Choroid plexus epithelial cell (primary cell): ENCODE measurements around the gene SMIM12.
A peak's percentile ranks its signal among the peaks of the same experiment; 100 is the strongest.

ENCODE experiments used
- DNase-seq: peaks from one replicate; pipeline ENCODE4 v3.0.0-alpha.2; 2010; ENCODE audit warnings: low read depth
- H3K4me3 ChIP-seq: 2 replicates; pipeline ENCODE4 v1.5.1; 2011; ENCODE audit warnings: low read depth, mild to moderate bottlenecking, control low read depth, low read length, moderate library complexity
- CTCF ChIP-seq: conservative IDR thresholded peaks from 2 replicates; pipeline ENCODE4 v1.5.1; 2011; ENCODE audit warnings: low read depth, mild to moderate bottlenecking, control low read depth, inconsistent platforms, low read length, moderate library complexity

The SMIM12 gene

GRCh38 chr1:34845131-34845901, 14.2 kb downstream of the SMIM12 start:
- no peak for DNase-seq
- H3K4me3 ChIP-seq = no peak overlapping the region
- no peak for TF ChIP-seq CTCF

- H3K4me3 ChIP-seq = no peak overlapping the region
- TF ChIP-seq CTCF = no peak
- DNase-seq = no peak
These were observed 15.3 kb downstream of the SMIM12 start for GRCh38 chr1:34844252-34844634.

- DNase-seq = peak; percentile 23
- TF ChIP-seq CTCF = no peak
- no peak overlapping the region for H3K4me3 ChIP-seq
These were observed 15.9 kb downstream of the SMIM12 start for GRCh38 chr1:34843392-34844251.

GRCh38 chr1:34842952-34843371, 16.6 kb downstream of the SMIM12 start:
- no peak overlapping the region for H3K4me3 ChIP-seq
- no peak for DNase-seq
- TF ChIP-seq CTCF = no peak

GRCh38 chr1:34842073-34842472, 17.5 kb downstream of the SMIM12 start:
- H3K4me3 ChIP-seq = no peak overlapping the region
- no peak for DNase-seq
- no peak for TF ChIP-seq CTCF

- TF ChIP-seq CTCF = no peak
- H3K4me3 ChIP-seq = no peak overlapping the region
- DNase-seq = no peak
These were observed 19.1 kb downstream of the SMIM12 start for GRCh38 chr1:34840426-34840825.
